Trophoblast cell (in vitro differentiated cells and primary cell): ENCODE results near the gene TP53I13.

Source experiments
- DNase-seq, 2 donors: peaks; one replicate each; pipeline ENCODE4 v3.0.0-alpha.2; 2016
- H2AFZ ChIP-seq: 2 replicates; pipeline ENCODE4 v1.6.1; 2013; ENCODE audit warnings: low read length, moderate library complexity, mild to moderate bottlenecking; ENCODE audit not compliant: insufficient read depth, poor library complexity
- H2AK5ac ChIP-seq: 2 replicates; pipeline ENCODE4 v1.6.1; 2013; ENCODE audit warnings: mild to moderate bottlenecking, low read length
- H2BK120ac ChIP-seq: 2 replicates; pipeline ENCODE4 v1.6.1; 2013; ENCODE audit warnings: low read length, mild to moderate bottlenecking, moderate library complexity; ENCODE audit not compliant: insufficient read depth, poor library complexity
- H2BK12ac ChIP-seq: 2 replicates; pipeline ENCODE4 v1.6.1; 2013; ENCODE audit warnings: mild to moderate bottlenecking, low read length, moderate library complexity
- H2BK5ac ChIP-seq: 2 replicates; pipeline ENCODE4 v1.6.1; 2013; ENCODE audit warnings: low read length, low read depth, moderate library complexity, mild to moderate bottlenecking; ENCODE audit not compliant: poor library complexity
- H3K14ac ChIP-seq: 2 replicates; pipeline ENCODE4 v1.6.1; 2013; ENCODE audit warnings: mild to moderate bottlenecking, low read length
- H3K18ac ChIP-seq: 2 replicates; pipeline ENCODE4 v1.6.1; 2013; ENCODE audit warnings: mild to moderate bottlenecking, low read length
- H3K23ac ChIP-seq: 2 replicates; pipeline ENCODE4 v1.6.1; 2013; ENCODE audit warnings: low read length
- H3K27ac ChIP-seq: 2 replicates; pipeline ENCODE4 v1.5.1; 2013; ENCODE audit warnings: low read depth, mild to moderate bottlenecking, inconsistent platforms, low read length, moderate library complexity
- H3K27me3 ChIP-seq: 2 replicates; pipeline ENCODE4 v1.6.1; 2013; ENCODE audit warnings: inconsistent platforms, mild to moderate bottlenecking, low read length, moderate library complexity; ENCODE audit not compliant: insufficient read depth
- H3K36me3 ChIP-seq, 2 experiments: 1 replicate in 1 of 2; 2 replicates in 1 of 2; pipeline ENCODE4 v1.6.1; 2013; ENCODE audit warnings: low read length in 2 of 2, mild to moderate bottlenecking in 2 of 2, moderate library complexity in 1 of 2; ENCODE audit not compliant: insufficient read depth in 2 of 2, control insufficient read depth in 1 of 2
- H3K4ac ChIP-seq: 2 replicates; pipeline ENCODE4 v1.6.1; 2013; ENCODE audit warnings: low read depth, mild to moderate bottlenecking, low read length, moderate library complexity
- H3K4me1 ChIP-seq, 2 experiments: 1 replicate in 1 of 2; 2 replicates in 1 of 2; pipeline ENCODE4 v1.6.1; 2013; ENCODE audit warnings: low read length in 2 of 2, mild to moderate bottlenecking in 2 of 2, moderate library complexity in 1 of 2; ENCODE audit not compliant: insufficient read depth in 2 of 2, control insufficient read depth in 1 of 2
- H3K4me2 ChIP-seq: 2 replicates; pipeline ENCODE4 v1.6.1; 2013; ENCODE audit warnings: inconsistent platforms, mild to moderate bottlenecking, low read length, moderate library complexity
- H3K4me3 ChIP-seq: 2 replicates; pipeline ENCODE4 v1.5.1; 2013; ENCODE audit warnings: mild to moderate bottlenecking, low read depth, low read length, inconsistent platforms
- H3K79me1 ChIP-seq: one replicate; pipeline ENCODE4 v1.6.1; 2013; ENCODE audit warnings: low read length
- H3K79me2 ChIP-seq: 2 replicates; pipeline ENCODE4 v1.6.1; 2013; ENCODE audit warnings: low read length, mild to moderate bottlenecking; ENCODE audit not compliant: control insufficient read depth, insufficient read depth, poor library complexity
- H3K9ac ChIP-seq: 2 replicates; pipeline ENCODE4 v1.6.1; 2013; ENCODE audit warnings: mild to moderate bottlenecking, low read length
- H3K9me3 ChIP-seq: 2 replicates; pipeline ENCODE4 v1.6.1; 2013; ENCODE audit warnings: low read depth, mild to moderate bottlenecking, control low read depth, inconsistent platforms, low read length; ENCODE audit not compliant: insufficient read depth
- H4K12ac ChIP-seq: 2 replicates; pipeline ENCODE4 v1.6.1; 2013; ENCODE audit warnings: low read depth, mild to moderate bottlenecking, low read length, moderate library complexity
- H4K8ac ChIP-seq: 2 replicates; pipeline ENCODE4 v1.6.1; 2013; ENCODE audit warnings: low read depth, mild to moderate bottlenecking, low read length, moderate library complexity
- H4K91ac ChIP-seq: one replicate; pipeline ENCODE4 v1.6.1; 2013; ENCODE audit warnings: low read depth, mild to moderate bottlenecking, low read length, moderate library complexity
- WGBS: extraction: QIAGEN DNeasy Blood & Tissue Kit; methylation state at CpG from one replicate; pipeline ENCODE4 v1.1.7; 2013; ENCODE audit warnings: missing lambda C conversion rate; ENCODE audit not compliant: insufficient read length, insufficient coverage; ENCODE audit errors: extremely low coverage; 5-methylcytosine and 5-hydroxymethylcytosine counted together

The TP53I13 gene

GRCh38 chr17:29574732-29575510 is 6.4 kb downstream of the TP53I13 start:
- H3K4ac ChIP-seq: no peak overlapping the region
- H3K4me1 ChIP-seq: peaks cover 0 to 3% of the 10 kb centered on the region in 2 experiments
- no peaks in the 10 kb centered on the region for H3K27me3 ChIP-seq
- no CpG with 5 or more reads among the region's 17 CpGs for WGBS
- no peak overlapping the region for H3K23ac ChIP-seq
- H2BK120ac ChIP-seq: no peak overlapping the region
- H3K36me3 ChIP-seq: peaks cover 63 to 69% of the 10 kb centered on the region in 2 experiments
- no peaks in the 10 kb centered on the region for H3K79me1 ChIP-seq
- H3K9ac ChIP-seq: no peak overlapping the region
- no peak overlapping the region for H2AK5ac ChIP-seq
- no peak overlapping the region for H4K12ac ChIP-seq
- DNase-seq: no peak
- no peak overlapping the region for H3K27ac ChIP-seq
- H3K4me2 ChIP-seq: no peak overlapping the region
- no peak overlapping the region for H3K18ac ChIP-seq
- no peak overlapping the region for H2BK5ac ChIP-seq
- H2BK12ac ChIP-seq: no peak overlapping the region
- H4K91ac ChIP-seq: no peak overlapping the region
- H3K14ac ChIP-seq: no peak overlapping the region
- no peak overlapping the region for H3K4me3 ChIP-seq
- H2AFZ ChIP-seq: no peak overlapping the region
- H3K79me2 ChIP-seq: no peaks in the 10 kb centered on the region
- no peak overlapping the region for H4K8ac ChIP-seq
- peaks cover 2% of the 10 kb centered on the region for H3K9me3 ChIP-seq

GRCh38 chr17:29575511-29576213 is 7.2 kb downstream of the TP53I13 start:
- H3K23ac ChIP-seq: no peak overlapping the region
- no peak overlapping the region for H2BK12ac ChIP-seq
- peaks cover 2% of the 10 kb centered on the region for H3K9me3 ChIP-seq
- no peak overlapping the region for H2AK5ac ChIP-seq
- no peak overlapping the region for H3K4me3 ChIP-seq
- no peak overlapping the region for H4K8ac ChIP-seq
- no peak overlapping the region for H3K9ac ChIP-seq
- no peaks in the 10 kb centered on the region for H3K27me3 ChIP-seq
- H2AFZ ChIP-seq: no peak overlapping the region
- DNase-seq: no peak
- no peak overlapping the region for H3K27ac ChIP-seq
- WGBS: no CpG with 5 or more reads among the region's 28 CpGs
- H4K91ac ChIP-seq: no peak overlapping the region
- H4K12ac ChIP-seq: no peak overlapping the region
- peaks cover 63 to 72% of the 10 kb centered on the region in 2 experiments for H3K36me3 ChIP-seq
- no peak overlapping the region for H2BK5ac ChIP-seq
- no peaks in the 10 kb centered on the region for H3K79me2 ChIP-seq
- no peak overlapping the region for H3K18ac ChIP-seq
- no peak overlapping the region for H3K14ac ChIP-seq
- no peak overlapping the region for H2BK120ac ChIP-seq
- no peak overlapping the region for H3K4me2 ChIP-seq
- H3K4ac ChIP-seq: no peak overlapping the region
- H3K4me1 ChIP-seq: peaks cover 0 to under 1% of the 10 kb centered on the region in 2 experiments
- no peaks in the 10 kb centered on the region for H3K79me1 ChIP-seq

- no peak overlapping the region for H3K27ac ChIP-seq
- no peak overlapping the region for H3K23ac ChIP-seq
- no peaks in the 10 kb centered on the region for H3K4me1 ChIP-seq
- H4K12ac ChIP-seq: no peak overlapping the region
- no peak overlapping the region for H3K9ac ChIP-seq
- no peak overlapping the region for H3K4me3 ChIP-seq
- H3K9me3 ChIP-seq: peaks cover 2% of the 10 kb centered on the region
- DNase-seq: no peak
- no peak overlapping the region for H4K8ac ChIP-seq
- H3K4ac ChIP-seq: no peak overlapping the region
- H2BK12ac ChIP-seq: no peak overlapping the region
- no peak overlapping the region for H3K14ac ChIP-seq
- H4K91ac ChIP-seq: no peak overlapping the region
- H2AK5ac ChIP-seq: no peak overlapping the region
- no peak overlapping the region for H3K4me2 ChIP-seq
- H3K79me1 ChIP-seq: no peaks in the 10 kb centered on the region
- no CpG with 5 or more reads among the region's 37 CpGs for WGBS
- no peaks in the 10 kb centered on the region for H3K27me3 ChIP-seq
- H3K18ac ChIP-seq: no peak overlapping the region
- H2BK120ac ChIP-seq: no peak overlapping the region
- H3K36me3 ChIP-seq: peaks cover 69 to 74% of the 10 kb centered on the region in 2 experiments
- H2BK5ac ChIP-seq: no peak overlapping the region
- no peak overlapping the region for H2AFZ ChIP-seq
- H3K79me2 ChIP-seq: no peaks in the 10 kb centered on the region
These were observed 7.9 kb downstream of the TP53I13 start for GRCh38 chr17:29576214-29577000.

GRCh38 chr17:29577001-29577370 is 8.5 kb downstream of the TP53I13 start:
- Histone ChIP-seq H3K27me3 (no peaks in the 10 kb centered on the region), H3K79me2 (no peaks in the 10 kb centered on the region), H3K4me3 (no peak overlapping the region), H2BK120ac (no peak overlapping the region), H3K18ac (no peak overlapping the region), H3K27ac (no peak overlapping the region), H3K4me1 (no peaks in the 10 kb centered on the region), H2BK5ac (no peak overlapping the region), H4K12ac (no peak overlapping the region), H3K9me3 (no peaks in the 10 kb centered on the region), H3K4me2 (no peak overlapping the region), H3K4ac (no peak overlapping the region), H3K23ac (no peak overlapping the region), H4K91ac (no peak overlapping the region), H3K14ac (no peak overlapping the region), H4K8ac (no peak overlapping the region), H3K9ac (no peak overlapping the region), H2AFZ (no peak overlapping the region), H2BK12ac (no peak overlapping the region), H3K79me1 (no peaks in the 10 kb centered on the region), H2AK5ac (no peak overlapping the region), H3K36me3 (peaks cover 69 to 74% of the 10 kb centered on the region in 2 experiments)
- no CpG with 5 or more reads among the region's 9 CpGs for WGBS
- no peak for DNase-seq
